Mammary epithelial cell (primary cell): ENCODE results near the gene TOM1L2.

Source experiments
- EZH2 ChIP-seq: IDR thresholded peaks from 2 replicates; pipeline ENCODE4 v1.6.1; 2012; ENCODE audit warnings: low read length, inconsistent platforms, borderline replicate concordance
- TF ChIP-seq, protein P1 (sequence below), 2 donors: IDR thresholded peaks in 1 of 2; conservative IDR thresholded peaks in 1 of 2; 2 replicates each; pipeline ENCODE4 v1.5.1; 2011 to 2012; ENCODE audit warnings: inconsistent platforms in 2 of 2, low read length in 2 of 2, mild to moderate bottlenecking in 2 of 2, control low read depth in 1 of 2, low read depth in 1 of 2; ENCODE audit not compliant: insufficient read depth in 1 of 2; ENCODE audit errors: extremely low read depth in 1 of 2

DNA sequence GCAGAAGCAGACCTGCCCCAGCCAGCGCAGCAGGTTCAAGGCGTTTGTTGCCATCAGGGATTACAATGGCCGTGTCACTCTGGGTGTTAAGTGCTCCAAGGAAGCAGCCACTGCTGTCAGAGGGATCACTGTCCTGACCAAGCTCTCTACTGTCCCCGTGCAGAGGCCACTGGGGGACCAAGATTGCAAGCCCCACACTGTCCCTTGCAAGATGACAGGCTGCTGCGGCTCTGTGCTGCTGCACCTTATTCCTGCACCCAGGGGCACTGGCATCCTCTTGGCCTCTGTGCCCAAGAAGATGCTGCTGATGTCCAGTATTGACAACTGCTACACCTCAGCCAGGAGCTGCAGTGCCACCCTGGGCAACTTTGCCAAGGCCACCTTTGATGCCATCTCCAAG lies 39.1 kb upstream of the TOM1L2 start:
- TF ChIP-seq EZH2 = no peak
- TF ChIP-seq, protein P1, sequence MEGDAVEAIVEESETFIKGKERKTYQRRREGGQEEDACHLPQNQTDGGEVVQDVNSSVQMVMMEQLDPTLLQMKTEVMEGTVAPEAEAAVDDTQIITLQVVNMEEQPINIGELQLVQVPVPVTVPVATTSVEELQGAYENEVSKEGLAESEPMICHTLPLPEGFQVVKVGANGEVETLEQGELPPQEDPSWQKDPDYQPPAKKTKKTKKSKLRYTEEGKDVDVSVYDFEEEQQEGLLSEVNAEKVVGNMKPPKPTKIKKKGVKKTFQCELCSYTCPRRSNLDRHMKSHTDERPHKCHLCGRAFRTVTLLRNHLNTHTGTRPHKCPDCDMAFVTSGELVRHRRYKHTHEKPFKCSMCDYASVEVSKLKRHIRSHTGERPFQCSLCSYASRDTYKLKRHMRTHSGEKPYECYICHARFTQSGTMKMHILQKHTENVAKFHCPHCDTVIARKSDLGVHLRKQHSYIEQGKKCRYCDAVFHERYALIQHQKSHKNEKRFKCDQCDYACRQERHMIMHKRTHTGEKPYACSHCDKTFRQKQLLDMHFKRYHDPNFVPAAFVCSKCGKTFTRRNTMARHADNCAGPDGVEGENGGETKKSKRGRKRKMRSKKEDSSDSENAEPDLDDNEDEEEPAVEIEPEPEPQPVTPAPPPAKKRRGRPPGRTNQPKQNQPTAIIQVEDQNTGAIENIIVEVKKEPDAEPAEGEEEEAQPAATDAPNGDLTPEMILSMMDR (conservative IDR thresholded peaks at IDR 0.05 in 1 of 2, IDR thresholded peaks at IDR 0.05 in 1 of 2; ENCODE audit: extremely low read depth in 1 of 2, insufficient read depth in 1 of 2, low read depth in 1 of 2, low read length in 2 of 2) = no peak
